HG03025 (cell line): ENCODE results near the gene RNPEPL1.
"Not testable (repeated sequence)": the region's sequence is repeated elsewhere in the genome, so short reads cannot be mapped to it uniquely, and the experiment has no call there.

Source experiments
- ATAC-seq: cut with Tn5 transposase; IDR thresholded peaks from one replicate; pipeline ENCODE4 v1.9.1; 2021; ENCODE audit warnings: mild to moderate bottlenecking, moderate library complexity; ENCODE audit not compliant: unreplicated experiment, low FRiP score

RNPEPL1 gene

GRCh38 chr2:240601831-240602160 is 33.5 kb downstream of the RNPEPL1 start:
- no peak for ATAC-seq

GRCh38 chr2:240602266-240603050 is 34.2 kb downstream of the RNPEPL1 start:
- no peak for ATAC-seq

GRCh38 chr2:240603081-240603835 is 35.0 kb downstream of the RNPEPL1 start:
- no peak for ATAC-seq

GRCh38 chr2:240603846-240604245 is 35.6 kb downstream of the RNPEPL1 start:
- ATAC-seq: no peak

- no peak for ATAC-seq
Measured at GRCh38 chr2:240604291-240604938, 36.1 kb downstream of the RNPEPL1 start.

GRCh38 chr2:240604939-240605716 is 36.8 kb downstream of the RNPEPL1 start:
- ATAC-seq: no peak

- ATAC-seq: no peak
Measured at GRCh38 chr2:240605867-240606743, 37.8 kb downstream of the RNPEPL1 start.

- no peak for ATAC-seq
Measured at GRCh38 chr2:240611601-240612210, 43.4 kb downstream of the RNPEPL1 start.

GRCh38 chr2:240613781-240614180 is 45.5 kb downstream of the RNPEPL1 start:
- ATAC-seq: no peak

- no peak for ATAC-seq
Measured at GRCh38 chr2:240614391-240614790, 46.1 kb downstream of the RNPEPL1 start.

GRCh38 chr2:240615396-240615795 is 47.1 kb downstream of the RNPEPL1 start:
- ATAC-seq: no peak

- no peak for ATAC-seq
Measured at GRCh38 chr2:240615820-240616547, 47.7 kb downstream of the RNPEPL1 start.

GRCh38 chr2:240616860-240617666 is 48.8 kb downstream of the RNPEPL1 start:
- ATAC-seq: not testable (repeated sequence)

- no peak for ATAC-seq
Measured at GRCh38 chr2:240618776-240619175, 50.5 kb downstream of the RNPEPL1 start.

GRCh38 chr2:240619506-240620148 is 51.3 kb downstream of the RNPEPL1 start:
- no peak for ATAC-seq

GRCh38 chr2:240620149-240620731 is 52.0 kb downstream of the RNPEPL1 start:
- ATAC-seq: no peak

GRCh38 chr2:240620859-240621258 is 52.6 kb downstream of the RNPEPL1 start:
- no peak for ATAC-seq
